H1 (cell line): Measurements from ENCODE around the gene CDKL1. TPM values are rescaled to one million over a fixed set of nuclear protein-coding genes. Genes with fewer than 3 reads are reported as not detected.

Source experiments
- CTCF ChIA-PET: fragments of 300-600 bp; sonication (Branson Sonifier 250); formaldehyde crosslinking; loops from one replicate; lab custom pipeline; 2021; ENCODE audit not compliant: partially characterized antibody; lab: Charles Lee
- POLR2A ChIA-PET: fragments of 300-600 bp; sonication (Branson Sonifier 250); formaldehyde crosslinking; loops from one replicate; lab custom pipeline; 2021; ENCODE audit warnings: inconsistent platforms; ENCODE audit not compliant: partially characterized antibody; lab: Charles Lee
- DNase-seq, 2 experiments: peaks; one replicate each; pipeline versions ENCODE4 v3.0.0 to v3.0.0-alpha.2; 2010 to 2022; ENCODE audit warnings: low spot score in 2 of 2, low read depth in 1 of 2, mixed read lengths in 1 of 2
- FAIRE-seq: peaks from 2 replicates; lab custom pipeline; 2011; peaks lifted over from hg19 to GRCh38; lab: Jason Lieb, UNC
- H2AFZ ChIP-seq: 2 replicates; pipeline ENCODE4 v1.8.1; 2012; ENCODE audit warnings: low read length, inconsistent platforms
- H2AK5ac ChIP-seq: 2 replicates; pipeline ENCODE4 v1.6.1; 2013; ENCODE audit warnings: low read depth, low read length
- H2BK120ac ChIP-seq: replicated peaks from 2 replicates; pipeline ENCODE3; 2013; ENCODE audit warnings: low read depth, low read length, inconsistent platforms
- H2BK12ac ChIP-seq: 2 replicates; pipeline ENCODE4 v1.6.1; 2013; ENCODE audit warnings: low read depth, low read length
- H2BK15ac ChIP-seq: 2 replicates; pipeline ENCODE4 v1.6.1; 2013; ENCODE audit warnings: low read length
- H2BK20ac ChIP-seq: 2 replicates; pipeline ENCODE4 v1.6.1; 2013; ENCODE audit warnings: low read length
- H2BK5ac ChIP-seq: 2 replicates; pipeline ENCODE4 v1.6.1; 2013; ENCODE audit warnings: low read depth, low read length
- H3K14ac ChIP-seq: 2 replicates; pipeline ENCODE4 v1.6.1; 2013; ENCODE audit warnings: inconsistent platforms; ENCODE audit not compliant: insufficient read length
- H3K18ac ChIP-seq: 2 replicates; pipeline ENCODE4 v1.6.1; 2013; ENCODE audit warnings: low read length; ENCODE audit errors: extremely low read depth
- H3K23ac ChIP-seq: 2 replicates; pipeline ENCODE4 v1.6.1; 2013; ENCODE audit warnings: inconsistent platforms; ENCODE audit not compliant: insufficient read length
- H3K23me2 ChIP-seq: 2 replicates; pipeline ENCODE4 v1.6.1; 2013; ENCODE audit warnings: low read depth, low read length
- H3K27ac ChIP-seq: 2 replicates; pipeline ENCODE4 v1.6.1; 2011; ENCODE audit warnings: low read depth, low read length, inconsistent platforms
- H3K27me3 ChIP-seq, 4 experiments: replicated peaks in 1 of 4; 1 replicate in 1 of 4; 2 replicates in 3 of 4; pipeline versions ENCODE4 v1.6.1 to v1.8.1; 2011 to 2013; ENCODE audit warnings: low read length in 3 of 4, mild to moderate bottlenecking in 3 of 4, inconsistent platforms in 2 of 4, mixed read lengths in 2 of 4, moderate library complexity in 1 of 4; ENCODE audit not compliant: control insufficient read depth in 3 of 4, insufficient read depth in 3 of 4; ENCODE audit errors: extremely low read depth in 1 of 4
- H3K36me3 ChIP-seq, 4 experiments: 2 replicates each; pipeline versions ENCODE4 v1.6.1 to v1.8.1; 2011 to 2013; ENCODE audit warnings: mild to moderate bottlenecking in 4 of 4, low read length in 3 of 4, moderate library complexity in 2 of 4, control low read depth in 1 of 4, inconsistent platforms in 1 of 4; ENCODE audit not compliant: insufficient read depth in 4 of 4, control insufficient read depth in 2 of 4
- H3K4ac ChIP-seq: replicated peaks from 2 replicates; pipeline ENCODE3; 2013; ENCODE audit warnings: low read length, low read depth, mixed read lengths, inconsistent platforms; ENCODE audit not compliant: insufficient read length
- H3K4me1 ChIP-seq, 4 experiments: replicated peaks in 1 of 4; 1 replicate in 1 of 4; 2 replicates in 3 of 4; pipeline versions ENCODE4 v1.6.1 to v1.8.1; 2011 to 2013; ENCODE audit warnings: low read length in 3 of 4, inconsistent platforms in 2 of 4, mixed read lengths in 1 of 4; ENCODE audit not compliant: insufficient read depth in 4 of 4, control insufficient read depth in 3 of 4
- H3K4me2 ChIP-seq, 2 experiments: 2 replicates each; pipeline versions ENCODE4 v1.6.1 to v1.8.1; 2011 to 2013; ENCODE audit warnings: low read depth in 2 of 2, low read length in 2 of 2, control low read depth in 1 of 2, inconsistent platforms in 1 of 2, mild to moderate bottlenecking in 1 of 2; ENCODE audit not compliant: insufficient read depth in 1 of 2
- H3K4me3 ChIP-seq, 4 experiments: fragments of 200-600, 300-600 bp in 1 of 4; sonication (generic), shearing (Covaris generic), sonication (Bioruptor Twin) in 1 of 4; 2 replicates each; pipeline versions ENCODE4 v1.5.1 to v1.8.1; 2011 to 2016; ENCODE audit warnings: low read length in 4 of 4, low read depth in 3 of 4, control low read depth in 2 of 4, inconsistent platforms in 2 of 4, mild to moderate bottlenecking in 2 of 4, mixed read lengths in 1 of 4, moderate library complexity in 1 of 4; ENCODE audit not compliant: insufficient read depth in 2 of 4; ENCODE audit errors: extremely low read depth in 1 of 4
- H3K56ac ChIP-seq: replicated peaks from 2 replicates; pipeline ENCODE3; 2013; ENCODE audit warnings: low read depth, mild to moderate bottlenecking, mixed read lengths, low read length, inconsistent platforms; ENCODE audit not compliant: insufficient read length
- H3K79me1 ChIP-seq: 2 replicates; pipeline ENCODE4 v1.6.1; 2013; ENCODE audit warnings: low read depth, low read length, control low read depth
- H3K79me2 ChIP-seq, 2 experiments: 2 replicates each; pipeline versions ENCODE4 v1.6.1 to v1.8.1; 2012 to 2013; ENCODE audit warnings: low read length in 2 of 2, mild to moderate bottlenecking in 2 of 2, inconsistent platforms in 1 of 2; ENCODE audit not compliant: insufficient read depth in 2 of 2, control insufficient read depth in 1 of 2
- H3K9ac ChIP-seq, 4 experiments: replicated peaks in 1 of 4; 1 replicate in 1 of 4; 2 replicates in 3 of 4; pipeline versions ENCODE4 v1.6.1 to v1.8.1; 2011 to 2013; ENCODE audit warnings: low read depth in 3 of 4, low read length in 3 of 4, control low read depth in 2 of 4, mild to moderate bottlenecking in 2 of 4, moderate library complexity in 2 of 4, inconsistent platforms in 1 of 4; ENCODE audit errors: extremely low read depth in 1 of 4
- H3K9me3 ChIP-seq, 2 experiments: 2 replicates each; pipeline versions ENCODE4 v1.6.1 to v1.8.1; 2012 to 2013; ENCODE audit warnings: mild to moderate bottlenecking in 2 of 2, moderate library complexity in 2 of 2, control low read depth in 1 of 2, inconsistent platforms in 1 of 2, low read depth in 1 of 2, low read length in 1 of 2, mixed read lengths in 1 of 2; ENCODE audit not compliant: insufficient read depth in 2 of 2
- H4K20me1 ChIP-seq, 2 experiments: replicated peaks in 1 of 2; 2 replicates each; pipeline versions ENCODE3 to v1.8.1; 2011 to 2013; ENCODE audit warnings: inconsistent platforms in 2 of 2, low read length in 2 of 2, mild to moderate bottlenecking in 1 of 2; ENCODE audit not compliant: insufficient read depth in 2 of 2, control insufficient read depth in 1 of 2
- H4K5ac ChIP-seq: 2 replicates; pipeline ENCODE4 v1.6.1; 2013; ENCODE audit warnings: low read length, low read depth, mixed read lengths, inconsistent platforms; ENCODE audit not compliant: insufficient read length
- H4K8ac ChIP-seq: 2 replicates; pipeline ENCODE4 v1.8.0; 2013; ENCODE audit warnings: mild to moderate bottlenecking, moderate library complexity, low read length, inconsistent platforms; ENCODE audit not compliant: insufficient read depth; ENCODE audit errors: extremely low read depth
- H4K91ac ChIP-seq: replicated peaks from 2 replicates; pipeline ENCODE3; 2013; ENCODE audit warnings: low read length, mixed read lengths, inconsistent platforms; ENCODE audit not compliant: insufficient read length
- CHD2 ChIP-seq: IDR thresholded peaks from 2 replicates; pipeline ENCODE4 v1.6.1; 2012; ENCODE audit warnings: low read length, improper control_type of control experiment
- KDM1A ChIP-seq: fragments of 200-600, 300-600 bp; sonication (generic); IDR thresholded peaks from 2 replicates; pipeline ENCODE4 v1.7.1; 2016; ENCODE audit warnings: mild to moderate bottlenecking, low read length, borderline replicate concordance
- KDM4A ChIP-seq: IDR thresholded peaks from one replicate; pipeline ENCODE4 v1.7.1; 2012; ENCODE audit warnings: low read depth, mild to moderate bottlenecking, moderate library complexity, low read length, inconsistent platforms; ENCODE audit not compliant: severe bottlenecking
- MAFK ChIP-seq: IDR thresholded peaks from 2 replicates; pipeline ENCODE4 v1.6.1; 2012; ENCODE audit warnings: low read depth, mild to moderate bottlenecking, improper control_type of control experiment, low read length
- RFX5 ChIP-seq: IDR thresholded peaks from 2 replicates; pipeline ENCODE4 v1.6.1; 2011; ENCODE audit warnings: low read depth, low read length, improper control_type of control experiment, borderline replicate concordance
- SIN3A ChIP-seq, 2 experiments: IDR thresholded peaks in 1 of 2; conservative IDR thresholded peaks in 1 of 2; 2 replicates each; pipeline ENCODE4 v1.6.1; 2011 to 2012; ENCODE audit warnings: low read length in 2 of 2, improper control_type of control experiment in 1 of 2, low read depth in 1 of 2, mild to moderate bottlenecking in 1 of 2
- SIRT6 ChIP-seq: IDR thresholded peaks from one replicate; pipeline ENCODE4 v1.7.1; 2012; ENCODE audit warnings: low read length, inconsistent platforms
- TCF12 ChIP-seq: IDR thresholded peaks from 2 replicates; pipeline ENCODE4 v1.6.1; 2011; ENCODE audit warnings: low read depth, mild to moderate bottlenecking, low read length
- whole genome bisulfite sequencing, 2 experiments: shearing (Covaris generic) in 1 of 2; methylation state at CpG; one replicate each; pipeline versions ENCODE4 v1.1.6 to v1.1.7; 2013 to 2015; ENCODE audit warnings: low lambda C conversion rate in 2 of 2, mixed read lengths in 2 of 2, inconsistent platforms in 1 of 2, low coverage in 1 of 2, missing lambda C conversion rate in 1 of 2; ENCODE audit not compliant: insufficient replicate concordance in 2 of 2, insufficient coverage in 1 of 2, insufficient read length in 1 of 2; ENCODE audit errors: extremely low coverage in 1 of 2, missing lambda C conversion rate in 1 of 2; 5-methylcytosine and 5-hydroxymethylcytosine counted together
- polyA plus RNA-seq, 7 experiments: library from polyadenylated mRNA; depleted of rRNA in 3 of 7; stranded (reverse) in 5 of 7; unstranded in 2 of 7; fragments of >200 nt in 5 of 7; fragments of 200-250 nt in 2 of 7; gene quantifications; 1 replicate in 5 of 7; 2 replicates in 1 of 7; 4 replicates in 1 of 7; pipeline versions ENCODE4 v1.2.1 to v1.2.3, GENCODE V29; 2011 to 2013; ENCODE audit warnings: missing spikeins in 2 of 7, mixed read lengths in 2 of 7
- total RNA-seq: library from RNA; stranded (reverse); fragmentation: NEBNext Ultra II Directional; extraction: Animal tissue kit (Norgen Biotek cat#: 25700); gene quantifications from 2 replicates; pipeline ENCODE4 v1.2.1, GENCODE V29; 2021

The CDKL1 gene
- total and polyA plus RNA-seq, 2 of the 8 experiments (the other 6 are each of a cell fraction or from before 2014, with no cell fraction given), result 1.2 to 2.2 TPM

DNA sequence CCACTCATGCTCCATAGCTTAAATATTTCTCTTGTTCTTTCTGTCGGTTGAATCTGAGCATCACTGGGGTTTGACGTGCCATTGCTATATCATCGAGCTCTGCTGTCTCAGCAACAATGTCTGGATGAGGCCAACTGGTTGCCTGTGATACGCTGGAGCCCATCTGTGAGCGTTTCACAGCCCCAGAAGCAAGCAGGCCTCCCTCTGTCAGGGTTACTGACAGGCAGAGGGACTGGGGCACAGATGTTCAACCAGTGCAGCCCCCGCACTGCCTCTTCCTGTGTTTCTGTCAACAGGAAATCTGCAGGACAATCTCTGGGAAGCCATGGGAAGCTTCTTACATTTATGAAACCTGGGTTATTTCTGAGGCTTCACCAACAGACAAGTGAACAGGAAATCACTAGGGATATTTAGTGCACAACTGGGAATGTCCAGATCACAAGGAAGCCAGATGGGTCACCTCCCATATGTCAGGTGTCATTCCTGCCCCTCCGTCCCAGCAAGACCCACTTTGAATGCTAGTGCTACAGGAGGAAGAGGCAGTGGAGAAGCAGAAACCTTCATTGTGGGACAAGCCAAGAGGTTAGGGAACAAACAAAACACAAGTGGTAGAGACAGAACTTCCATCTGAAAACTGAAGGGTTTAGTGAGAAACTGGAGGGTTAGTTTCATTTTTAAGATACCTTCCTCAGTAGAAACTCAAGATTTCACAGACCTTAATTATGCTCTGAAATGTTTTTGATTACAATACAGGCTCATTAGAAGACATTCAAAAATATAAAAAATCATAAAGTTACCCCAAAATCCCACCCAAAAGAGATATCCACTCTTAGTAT is 60.5 kb downstream of the CDKL1 start:
- Histone ChIP-seq H3K23me2 (no peaks in the 10 kb centered on the region), H3K9me3 (no peaks in the 10 kb centered on the region), H4K8ac (no peak overlapping the region), H4K5ac (no peak overlapping the region), H3K4ac (no peak overlapping the region), H3K9ac (no peak overlapping the region), H2BK15ac (peak overlapping the region; percentile 54; the same call in 1 of the 2 replicates), H3K56ac (no peak overlapping the region), H3K18ac (no peak overlapping the region), H3K4me3 (no peak overlapping the region), H3K79me2 (no peaks in the 10 kb centered on the region), H3K23ac (no peak overlapping the region), H3K4me1 (peaks cover 8 to 13% (median 11%) of the 10 kb centered on the region in 4 experiments; a peak in 6 of 7 replicates), H4K20me1 (no peaks in the 10 kb centered on the region), H3K4me2 (0 out of 4 replicates have a peak overlapping the region, but pooled peaks of 1 of the 2 experiments have one; percentile 7), H2BK20ac (no peak overlapping the region), H2AK5ac (peak overlapping the region; percentile 54)
- CTCF ChIA-PET, result interaction anchor here (0.6 to 1.4 kb wide), 3 partner anchors 17 to 134 kb away, joined by 3 to 4 read pairs (median 3); no protein-coding TSS in a partner anchor
- FAIRE-seq (no peak), DNase-seq (no peak)
- WGBS, 2 experiments, result 84% methylated on average over 7 of the region's 7 CpGs; no CpG with 5 or more reads in 1 of the 2 experiments
- TF ChIP-seq SIN3A (conservative IDR thresholded peaks at IDR 0.05 in 1 of 2, IDR thresholded peaks at IDR 0.05 in 1 of 2; ENCODE audit: low read depth in 1 of 2, low read length in 2 of 2) (peak in 1 of 2 experiments; percentile 56; a peak in 1 of 4 replicates), KDM4A (no peak), RFX5 (no peak), CHD2 (no peak), TCF12 (no peak), MAFK (no peak), SIRT6 (no peak), KDM1A (no peak)
- TF ChIP-seq, all 59 proteins: peak for 1
- Histone ChIP-seq H3K79me1 (no peaks in the 10 kb centered on the region), H2BK5ac (peak overlapping the region; percentile 81), H3K14ac (no peak overlapping the region), H2BK12ac (peak overlapping the region; percentile 70), H2BK120ac (no peak overlapping the region), H3K36me3 (peaks cover 0 to 2% (median 0%) of the 10 kb centered on the region in 4 experiments; a peak in 1 of 8 replicates), H3K27ac (peak overlapping the region; percentile 6; the same call in 1 of the 2 replicates), H4K91ac (no peak overlapping the region), H3K27me3 (no peaks in the 10 kb centered on the region), H2AFZ (no peak overlapping the region)
- POLR2A ChIA-PET, result interaction anchor here (0.6 to 1.3 kb wide), 6 partner anchors 10 to 58 kb away, joined by 3 to 5 read pairs (median 3); no protein-coding TSS in a partner anchor
